AG04449 (cell line): ENCODE measurements around the gene PLA2G4C.

Experiments used
- CTCF ChIA-PET: fragments of 350-600 bp; formaldehyde crosslinking; extraction: SDS; loops from one replicate; lab custom pipeline; 2021; ENCODE audit warnings: antibody characterized with exemption; lab: Yijun Ruan, JAX
- POLR2A ChIA-PET: fragments of 400-600, 350-600 bp; formaldehyde crosslinking; extraction: SDS; loops from one replicate; lab custom pipeline; 2020; ENCODE audit warnings: antibody characterized with exemption, inconsistent platforms; lab: Yijun Ruan, JAX
- DNase-seq: peaks from one replicate; pipeline ENCODE4 v3.0.0-alpha.2; 2010; ENCODE audit warnings: low read depth, low spot score
- H3K4me3 ChIP-seq: 2 replicates; pipeline ENCODE4 v1.5.1; 2011; ENCODE audit warnings: low read depth, mild to moderate bottlenecking, control low read depth, low read length
- CTCF ChIP-seq: IDR thresholded peaks from one replicate; pipeline ENCODE4 v1.5.1; 2011; ENCODE audit warnings: mild to moderate bottlenecking, moderate library complexity, low read length, control low read depth, inconsistent platforms; ENCODE audit not compliant: insufficient read depth; ENCODE audit errors: missing control alignments

The PLA2G4C gene

GRCh38 chr19:48041877-48042580, 68.6 kb downstream of the PLA2G4C start:
- no peak for TF ChIP-seq CTCF
- ChIA-PET POLR2A (no interaction called here), CTCF (no interaction called here)
- H3K4me3 ChIP-seq, result no peak overlapping the region
- DNase-seq, result no peak

- POLR2A ChIA-PET, result no interaction called here
- CTCF ChIA-PET, result no interaction called here
- no peak for TF ChIP-seq CTCF
- DNase-seq, result no peak
- no peak overlapping the region for H3K4me3 ChIP-seq
Measured at GRCh38 chr19:48036765-48037164, 73.9 kb downstream of the PLA2G4C start.

GRCh38 chr19:48033604-48034003, 77.0 kb downstream of the PLA2G4C start:
- ChIA-PET CTCF (interaction anchor here (1.1 kb wide), 1 partner anchor 70 kb away, joined by 3 read pairs; no protein-coding TSS in a partner anchor), POLR2A (no interaction called here)
- no peak for TF ChIP-seq CTCF
- DNase-seq, result no peak
- no peak overlapping the region for H3K4me3 ChIP-seq

GRCh38 chr19:48030073-48030472, 80.5 kb downstream of the PLA2G4C start:
- ChIA-PET POLR2A (no interaction called here), CTCF (no interaction called here)
- DNase-seq, result no peak
- H3K4me3 ChIP-seq, result no peak overlapping the region
- TF ChIP-seq CTCF, result no peak

- DNase-seq, result no peak
- CTCF ChIA-PET, result interaction anchor here (1.0 to 1.2 kb wide), 2 partner anchors 66 to 123 kb away, joined by 3 to 4 read pairs; no protein-coding TSS in a partner anchor
- no peak overlapping the region for H3K4me3 ChIP-seq
- POLR2A ChIA-PET, result no interaction called here
- TF ChIP-seq CTCF, result no peak
Measured at GRCh38 chr19:48029431-48029830, 81.2 kb downstream of the PLA2G4C start.

- POLR2A ChIA-PET, result no interaction called here
- CTCF ChIA-PET, result no interaction called here
- TF ChIP-seq CTCF, result no peak
- H3K4me3 ChIP-seq, result no peak overlapping the region
- no peak for DNase-seq
Measured at GRCh38 chr19:48025480-48025879, 85.1 kb downstream of the PLA2G4C start.
